Stimulated activated CD8-positive, alpha-beta memory T cell treated with anti-CD3 and anti-CD28 coated beads, Interleukin-7, amount 100 ng/mL, for 4 hours (primary cell): Measurements from ENCODE around the gene PDE11A.
"Not testable (repeated sequence)": the region's sequence is repeated elsewhere in the genome, so short reads cannot be mapped to it uniquely, and the experiment has no call there.

Experiments used
- DNase-seq, 2 donors: peaks; one replicate each; pipeline ENCODE4 v3.0.0-alpha.2; 2020; ENCODE audit warnings: low read depth in 2 of 2

The PDE11A gene

GRCh38 chr2:178074123-178075005 is 1.8 kb upstream of the PDE11A start:
- no peak for DNase-seq

GRCh38 chr2:178072000-178072382 is 586 bp downstream of the PDE11A start:
- no peak for DNase-seq

- DNase-seq: no peak
Observed at GRCh38 chr2:178070824-178071223, 1.8 kb downstream of the PDE11A start.

- no peak for DNase-seq
Observed at GRCh38 chr2:178069551-178069950, 3.0 kb downstream of the PDE11A start.

- DNase-seq: no peak
Observed at GRCh38 chr2:178068823-178069454, 3.6 kb downstream of the PDE11A start.

GRCh38 chr2:178066890-178067669 is 5.5 kb downstream of the PDE11A start:
- DNase-seq: no peak

- DNase-seq: no peak
Observed at GRCh38 chr2:178066324-178066723, 6.3 kb downstream of the PDE11A start.

- DNase-seq: no peak
Observed at GRCh38 chr2:178059681-178060080, 12.9 kb downstream of the PDE11A start.

- no peak for DNase-seq
Observed at GRCh38 chr2:178059111-178059510, 13.5 kb downstream of the PDE11A start.

GRCh38 chr2:178057179-178057680 is 15.3 kb downstream of the PDE11A start:
- DNase-seq: no peak

- no peak for DNase-seq
Observed at GRCh38 chr2:178056345-178056744, 16.2 kb downstream of the PDE11A start.

GRCh38 chr2:178051257-178051656 is 21.3 kb downstream of the PDE11A start:
- DNase-seq: not testable (repeated sequence)

- no peak for DNase-seq
Observed at GRCh38 chr2:178047391-178047790, 25.2 kb downstream of the PDE11A start.

- no peak for DNase-seq
Observed at GRCh38 chr2:178044836-178045235, 27.7 kb downstream of the PDE11A start.

- DNase-seq: no peak
Observed at GRCh38 chr2:178043266-178043665, 29.3 kb downstream of the PDE11A start.

GRCh38 chr2:178033583-178033982 is 39.0 kb downstream of the PDE11A start:
- DNase-seq: not testable (repeated sequence)

- DNase-seq: no peak
Observed at GRCh38 chr2:178029342-178029741, 43.2 kb downstream of the PDE11A start.

GRCh38 chr2:178025551-178026185 is 46.9 kb downstream of the PDE11A start:
- DNase-seq: no peak

GRCh38 chr2:178018141-178018540 is 54.4 kb downstream of the PDE11A start:
- no peak for DNase-seq

- no peak for DNase-seq
Observed at GRCh38 chr2:178016612-178017011, 56.0 kb downstream of the PDE11A start.

GRCh38 chr2:178012639-178013038 is 59.9 kb downstream of the PDE11A start:
- no peak for DNase-seq

GRCh38 chr2:178009813-178010212 is 62.8 kb downstream of the PDE11A start:
- no peak for DNase-seq
